ENCODE results near the gene PSMA2.

PSMA2 gene

GRCh38 chr7:42978496-42978895 lies 46.5 kb upstream of the PSMA2 start:
- H3K27me3 ChIP-seq (ENCODE audit: insufficient read depth, poor library complexity, severe bottlenecking), result no peaks in the 10 kb centered on the region
- no peak overlapping the region for H3K4me3 ChIP-seq (replicated peaks; ENCODE audit: insufficient read depth, low read length)
- TF ChIP-seq POLR2AphosphoS5 (IDR thresholded peaks at IDR 0.05; ENCODE audit: low read depth), result no peak
- DNase-seq (ENCODE audit: low read depth in 1 of 2, low spot score in 1 of 2), result no peak
- H3K27ac ChIP-seq (replicated peaks), result no peak overlapping the region

- TF ChIP-seq POLR2AphosphoS5 (IDR thresholded peaks at IDR 0.05; ENCODE audit: low read depth) (no peak), SPI1 (IDR thresholded peaks at IDR 0.05; ENCODE audit: borderline replicate concordance, low read depth) (no peak), REST (IDR thresholded peaks at IDR 0.05; ENCODE audit: insufficient replicate concordance, low read depth) (no peak), CTCF (IDR thresholded peaks at IDR 0.05; ENCODE audit: insufficient read depth, low read length) (no peak), GABPA (IDR thresholded peaks at IDR 0.05; ENCODE audit: low read depth) (no peak)
- no peaks in the 10 kb centered on the region for H3K27me3 ChIP-seq (ENCODE audit: insufficient read depth, poor library complexity, severe bottlenecking)
Observed at GRCh38 chr7:42976371-42976770, 44.4 kb upstream of the PSMA2 start.

GRCh38 chr7:42972699-42973500 lies 40.9 kb upstream of the PSMA2 start:
- TF ChIP-seq SPI1 (IDR thresholded peaks at IDR 0.05; ENCODE audit: borderline replicate concordance, low read depth) (no peak), REST (IDR thresholded peaks at IDR 0.05; ENCODE audit: insufficient replicate concordance, low read depth) (no peak)
- no peaks in the 10 kb centered on the region for H3K27me3 ChIP-seq (ENCODE audit: insufficient read depth, poor library complexity, severe bottlenecking)
- no peak overlapping the region for H3K27ac ChIP-seq (replicated peaks)
- no peak overlapping the region for H3K4me3 ChIP-seq (replicated peaks; ENCODE audit: insufficient read depth, low read length)
- no peak for DNase-seq (ENCODE audit: low read depth in 1 of 2, low spot score in 1 of 2)

More at GRCh38 chr7:42976371-42976770, 44.4 kb upstream of the PSMA2 start:
- no peak for DNase-seq (ENCODE audit: low read depth in 1 of 2, low spot score in 1 of 2)
- no peak overlapping the region for H3K27ac ChIP-seq (replicated peaks)
- H3K4me3 ChIP-seq (replicated peaks; ENCODE audit: insufficient read depth, low read length), result no peak overlapping the region

GRCh38 chr7:42967391-42967790 lies 35.4 kb upstream of the PSMA2 start:
- H3K27me3 ChIP-seq (ENCODE audit: insufficient read depth, poor library complexity, severe bottlenecking), result peaks cover 4% of the 10 kb centered on the region
- H3K27ac ChIP-seq (replicated peaks), result no peak overlapping the region
- no peak for DNase-seq (ENCODE audit: low read depth in 1 of 2, low spot score in 1 of 2)
- TF ChIP-seq POLR2AphosphoS5 (IDR thresholded peaks at IDR 0.05; ENCODE audit: low read depth) (no peak), REST (IDR thresholded peaks at IDR 0.05; ENCODE audit: insufficient replicate concordance, low read depth) (no peak), CTCF (IDR thresholded peaks at IDR 0.05; ENCODE audit: insufficient read depth, low read length) (no peak)
- H3K4me3 ChIP-seq (replicated peaks; ENCODE audit: insufficient read depth, low read length), result no peak overlapping the region

Data from HL-60 (cell line).